Endodermal cell (in vitro differentiated cells): Measurements from ENCODE around the gene ANGPT4. TPM values are rescaled to one million over a fixed set of nuclear protein-coding genes. Genes with fewer than 3 reads are reported as not detected.

Experiments
- DNase-seq: peaks from one replicate; pipeline ENCODE4 v3.0.0-alpha.2; 2017
- H3K27ac ChIP-seq: 2 replicates; pipeline ENCODE4 v1.5.1; 2013; ENCODE audit warnings: mild to moderate bottlenecking, low read depth, low read length, moderate library complexity
- H3K27me3 ChIP-seq: 2 replicates; pipeline ENCODE4 v1.6.1; 2013; ENCODE audit warnings: mild to moderate bottlenecking, low read length, moderate library complexity; ENCODE audit not compliant: insufficient read depth, control insufficient read depth, poor library complexity, severe bottlenecking
- H3K36me3 ChIP-seq: 2 replicates; pipeline ENCODE4 v1.7.0; 2013; ENCODE audit warnings: mild to moderate bottlenecking, low read length, moderate library complexity; ENCODE audit not compliant: control insufficient read depth, insufficient read depth
- H3K4me1 ChIP-seq: one replicate; pipeline ENCODE4 v1.7.0; 2013; ENCODE audit warnings: low read length; ENCODE audit not compliant: control insufficient read depth, insufficient read depth
- H3K4me3 ChIP-seq: 2 replicates; pipeline ENCODE4 v1.5.1; 2013; ENCODE audit warnings: mild to moderate bottlenecking, low read length, moderate library complexity
- H3K9ac ChIP-seq: 2 replicates; pipeline ENCODE4 v1.6.1; 2013; ENCODE audit warnings: mild to moderate bottlenecking, low read length, moderate library complexity; ENCODE audit not compliant: poor library complexity, severe bottlenecking; ENCODE audit errors: extremely low read depth
- H3K9me3 ChIP-seq: 2 replicates; pipeline ENCODE4 v1.6.1; 2013; ENCODE audit warnings: mild to moderate bottlenecking, low read length, moderate library complexity; ENCODE audit not compliant: control insufficient read depth
- H3K27ac Mint-ChIP-seq: 2 replicates; pipeline ENCODE4 v1.8.0; 2020; ENCODE audit warnings: mixed read lengths
- H3K27me3 Mint-ChIP-seq: 2 replicates; pipeline ENCODE4 v1.8.0; 2021; ENCODE audit warnings: mild to moderate bottlenecking, mixed read lengths; ENCODE audit not compliant: insufficient read depth
- H3K36me3 Mint-ChIP-seq: 2 replicates; pipeline ENCODE4 v1.8.0; 2020; ENCODE audit warnings: low read depth, mixed read lengths
- H3K4me1 Mint-ChIP-seq: 2 replicates; pipeline ENCODE4 v1.8.0; 2020; ENCODE audit warnings: mixed read lengths
- H3K4me3 Mint-ChIP-seq: 2 replicates; pipeline ENCODE4 v1.8.0; 2020; ENCODE audit warnings: mild to moderate bottlenecking, moderate library complexity, mixed read lengths
- H3K9me3 Mint-ChIP-seq: 2 replicates; pipeline ENCODE4 v1.8.0; 2020; ENCODE audit warnings: mild to moderate bottlenecking, mixed read lengths
- WGBS, 2 experiments: methylation state at CpG; one replicate each; pipeline versions ENCODE4 v1.1.5 to v1.1.7; 2013; ENCODE audit warnings: missing lambda C conversion rate in 2 of 2, mixed read lengths in 1 of 2; ENCODE audit not compliant: insufficient coverage in 1 of 2, insufficient read length in 1 of 2; 5-methylcytosine and 5-hydroxymethylcytosine counted together
- total RNA-seq, 2 donors: library from RNA; stranded (reverse); fragmentation: NEBNext Ultra II Directional in 1 of 2; extraction: Animal tissue kit (Norgen Biotek cat#: 25700) in 1 of 2; gene quantifications; 2 replicates in 1 of 2; 3 replicates in 1 of 2; pipeline ENCODE4 v1.2.1, GENCODE V29; 2021
- TF ChIP-seq, protein P1 (sequence below): fragments of 200-600 bp; sonication (generic); conservative IDR thresholded peaks from 2 replicates; pipeline ENCODE4 v1.5.0; 2021; ENCODE audit warnings: antibody characterized with exemption, mild to moderate bottlenecking

The ANGPT4 gene
- total RNA-seq, 2 donors from 2014 or later, result 0.31 to 0.51 TPM

DNA sequence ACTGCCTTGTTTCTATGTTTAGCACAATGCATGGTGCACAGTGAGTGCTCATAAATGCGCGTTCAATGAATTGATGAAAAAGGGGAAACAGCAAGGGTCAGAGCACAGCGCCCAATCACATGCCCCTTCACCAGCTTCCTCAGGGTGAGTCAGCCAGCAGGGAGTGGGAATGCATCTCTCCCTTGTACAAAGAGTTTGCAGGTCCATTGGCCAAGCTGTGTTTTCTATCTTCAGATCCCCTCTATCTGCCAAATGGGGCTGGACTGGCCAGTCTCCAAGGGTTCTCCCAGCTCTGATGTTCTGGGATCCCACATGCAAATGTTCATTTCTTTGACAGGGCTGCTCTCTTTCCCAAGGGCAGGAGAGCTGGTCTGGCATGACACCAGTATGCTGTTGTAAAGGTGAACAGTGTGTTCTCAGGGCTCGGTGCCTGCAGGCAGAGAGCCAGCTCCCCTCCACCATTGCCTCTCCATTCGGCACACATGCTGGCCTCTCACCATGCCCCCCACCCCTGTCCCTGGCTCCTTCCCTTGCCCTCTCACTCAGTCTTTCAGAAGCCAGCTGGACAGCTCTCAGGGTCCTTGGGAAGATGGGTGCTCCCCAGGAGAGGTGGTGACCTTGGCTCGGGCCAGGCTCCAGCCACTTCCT is 25.0 kb downstream of the ANGPT4 start:
- Histone ChIP-seq H3K9ac (no peak overlapping the region), H3K36me3 (no peaks in the 10 kb centered on the region), H3K4me1 (no peaks in the 10 kb centered on the region), H3K27ac (no peak overlapping the region), H3K9me3 (peaks cover 1% of the 10 kb centered on the region), H3K27me3 (peaks cover 9% of the 10 kb centered on the region), H3K4me3 (no peak overlapping the region)
- WGBS, 2 experiments, result 93% methylated on average over 5 to 6 of the region's 6 CpGs
- peaks cover 3% of the 10 kb centered on the region for H3K27me3 Mint-ChIP-seq
- no peaks in the 10 kb centered on the region for H3K36me3 Mint-ChIP-seq
- peaks cover 2% of the 10 kb centered on the region for H3K9me3 Mint-ChIP-seq
- H3K27ac Mint-ChIP-seq, result no peak overlapping the region
- H3K4me1 Mint-ChIP-seq, result peaks cover 3% of the 10 kb centered on the region
- H3K4me3 Mint-ChIP-seq, result no peak overlapping the region
- DNase-seq, result no peak
- TF ChIP-seq, protein P1, sequence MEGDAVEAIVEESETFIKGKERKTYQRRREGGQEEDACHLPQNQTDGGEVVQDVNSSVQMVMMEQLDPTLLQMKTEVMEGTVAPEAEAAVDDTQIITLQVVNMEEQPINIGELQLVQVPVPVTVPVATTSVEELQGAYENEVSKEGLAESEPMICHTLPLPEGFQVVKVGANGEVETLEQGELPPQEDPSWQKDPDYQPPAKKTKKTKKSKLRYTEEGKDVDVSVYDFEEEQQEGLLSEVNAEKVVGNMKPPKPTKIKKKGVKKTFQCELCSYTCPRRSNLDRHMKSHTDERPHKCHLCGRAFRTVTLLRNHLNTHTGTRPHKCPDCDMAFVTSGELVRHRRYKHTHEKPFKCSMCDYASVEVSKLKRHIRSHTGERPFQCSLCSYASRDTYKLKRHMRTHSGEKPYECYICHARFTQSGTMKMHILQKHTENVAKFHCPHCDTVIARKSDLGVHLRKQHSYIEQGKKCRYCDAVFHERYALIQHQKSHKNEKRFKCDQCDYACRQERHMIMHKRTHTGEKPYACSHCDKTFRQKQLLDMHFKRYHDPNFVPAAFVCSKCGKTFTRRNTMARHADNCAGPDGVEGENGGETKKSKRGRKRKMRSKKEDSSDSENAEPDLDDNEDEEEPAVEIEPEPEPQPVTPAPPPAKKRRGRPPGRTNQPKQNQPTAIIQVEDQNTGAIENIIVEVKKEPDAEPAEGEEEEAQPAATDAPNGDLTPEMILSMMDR, result no peak

- 90 to 95% methylated on average over 6 of the region's 6 CpGs for WGBS, 2 experiments
- H3K9me3 Mint-ChIP-seq, result no peaks in the 10 kb centered on the region
- no peak overlapping the region for H3K27ac Mint-ChIP-seq
- Histone ChIP-seq H3K36me3 (no peaks in the 10 kb centered on the region), H3K9me3 (no peaks in the 10 kb centered on the region), H3K27me3 (peaks cover 14% of the 10 kb centered on the region), H3K4me1 (no peaks in the 10 kb centered on the region), H3K4me3 (no peak overlapping the region), H3K27ac (no peak overlapping the region), H3K9ac (no peak overlapping the region)
- H3K36me3 Mint-ChIP-seq, result no peaks in the 10 kb centered on the region
- DNase-seq, result no peak
- H3K4me1 Mint-ChIP-seq, result peaks cover 3% of the 10 kb centered on the region
- H3K27me3 Mint-ChIP-seq, result peaks cover 9% of the 10 kb centered on the region
- no peak overlapping the region for H3K4me3 Mint-ChIP-seq
- TF ChIP-seq, protein P1, result no peak
Measured at GRCh38 chr20:890666-891057, 25.5 kb downstream of the ANGPT4 start.

GRCh38 chr20:889932-890463 is 26.1 kb downstream of the ANGPT4 start:
- no peak for DNase-seq
- no peaks in the 10 kb centered on the region for H3K36me3 Mint-ChIP-seq
- Histone ChIP-seq H3K36me3 (no peaks in the 10 kb centered on the region), H3K4me3 (no peak overlapping the region), H3K27me3 (peaks cover 19% of the 10 kb centered on the region), H3K9me3 (no peaks in the 10 kb centered on the region), H3K27ac (no peak overlapping the region), H3K9ac (no peak overlapping the region), H3K4me1 (no peaks in the 10 kb centered on the region)
- peaks cover 4% of the 10 kb centered on the region for H3K4me1 Mint-ChIP-seq
- H3K27me3 Mint-ChIP-seq, result peaks cover 15% of the 10 kb centered on the region
- no peak overlapping the region for H3K4me3 Mint-ChIP-seq
- no peaks in the 10 kb centered on the region for H3K9me3 Mint-ChIP-seq
- H3K27ac Mint-ChIP-seq, result no peak overlapping the region
- TF ChIP-seq, protein P1, result no peak
- 80 to 89% methylated on average over 7 to 10 of the region's 10 CpGs for WGBS, 2 experiments
